Panc1 (cell line): Measurements from ENCODE around the gene STK4. TPM values are rescaled to one million over a fixed set of nuclear protein-coding genes. Genes with fewer than 3 reads are reported as not detected.

ENCODE experiments used
- ATAC-seq: fragments of 200-7000 bp; cut with Tn5 transposase; 2 replicates; pipeline ENCODE4 v1.9.1; 2020; ENCODE audit warnings: mild to moderate bottlenecking, moderate library complexity
- BruUV-seq: library from RNA; stranded (reverse); fragments of 400-500 nt; replicated peaks from 2 replicates; lab custom pipeline; 2021; lab: Mats Ljungman, UMichigan
- CTCF ChIA-PET: fragments of 300-600 bp; sonication (Branson Sonifier 250); formaldehyde crosslinking; loops from one replicate; lab custom pipeline; 2022; ENCODE audit warnings: antibody characterized with exemption; lab: Charles Lee
- POLR2A ChIA-PET: fragments of 300-600 bp; sonication (Branson Sonifier 250); formaldehyde crosslinking; loops from one replicate; lab custom pipeline; 2022; ENCODE audit warnings: antibody characterized with exemption; lab: Charles Lee
- DNase-seq: peaks from one replicate; pipeline ENCODE4 v3.0.0-alpha.2; 2010; ENCODE audit warnings: low read depth, low spot score
- H3K27ac ChIP-seq: 2 replicates; pipeline ENCODE4 v1.5.1; 2011; ENCODE audit warnings: mild to moderate bottlenecking, low read length, inconsistent platforms
- H3K27me3 ChIP-seq: fragments of 200-500 bp; sonication (Bioruptor generic); 2 replicates; pipeline ENCODE4 v1.6.0; 2014; ENCODE audit warnings: low read length, inconsistent platforms; ENCODE audit not compliant: control insufficient read depth, insufficient read depth
- H3K36me3 ChIP-seq: fragments of 200-500 bp; sonication (Bioruptor generic); 2 replicates; pipeline ENCODE4 v1.5.1; 2014; ENCODE audit warnings: inconsistent platforms, mild to moderate bottlenecking, low read length, moderate library complexity; ENCODE audit not compliant: control insufficient read depth, insufficient read depth
- H3K4me1 ChIP-seq: 2 replicates; pipeline ENCODE4 v1.5.1; 2011; ENCODE audit warnings: inconsistent platforms, mild to moderate bottlenecking, low read length, moderate library complexity; ENCODE audit not compliant: control insufficient read depth, insufficient read depth
- H3K4me3 ChIP-seq, 2 experiments: 2 replicates each; pipeline ENCODE4 v1.5.1; 2011 to 2012; ENCODE audit warnings: low read depth in 2 of 2, low read length in 2 of 2, mild to moderate bottlenecking in 2 of 2, inconsistent platforms in 1 of 2, moderate library complexity in 1 of 2
- H3K9me3 ChIP-seq: fragments of 200-500 bp; sonication (Bioruptor generic); 2 replicates; pipeline ENCODE4 v1.5.1; 2014; ENCODE audit warnings: low read depth, mild to moderate bottlenecking, inconsistent platforms, low read length, moderate library complexity; ENCODE audit not compliant: control insufficient read depth, insufficient read depth
- CTCF ChIP-seq: fragments of 450-650 bp; IDR thresholded peaks from 2 replicates; pipeline ENCODE4 v1.5.1; 2017; ENCODE audit warnings: mild to moderate bottlenecking
- POLR2AphosphoS5 ChIP-seq: IDR thresholded peaks from 2 replicates; pipeline ENCODE4 v1.6.1; 2012; ENCODE audit warnings: mild to moderate bottlenecking, low read depth, low read length, moderate library complexity
- REST ChIP-seq, 2 experiments: IDR thresholded peaks; 2 replicates each; pipeline ENCODE4 v1.6.1; 2011 to 2012; ENCODE audit warnings: low read depth in 2 of 2, control low read depth in 1 of 2, low read length in 1 of 2, mild to moderate bottlenecking in 1 of 2, moderate library complexity in 1 of 2; ENCODE audit not compliant: insufficient read depth in 1 of 2
- SIN3A ChIP-seq: IDR thresholded peaks from 2 replicates; pipeline ENCODE4 v1.6.1; 2012; ENCODE audit warnings: low read depth, mild to moderate bottlenecking, low read length, moderate library complexity, borderline replicate concordance; ENCODE audit not compliant: insufficient read depth
- TCF7L2 ChIP-seq: IDR thresholded peaks from 2 replicates; pipeline ENCODE4 v1.6.1; 2011; ENCODE audit warnings: mild to moderate bottlenecking, low read depth, low read length, inconsistent platforms
- in situ Hi-C: cut with HindIII; loops from 2 replicates; pipeline ENCODE4 v1.10.0; 2016; ENCODE audit warnings: low sequenced_read_pairs, low pct_unique_long_range_greater_than_20kb
- intact Hi-C: fragments of 100-400 bp; cut with micrococcal nuclease; formaldehyde crosslinking; loops from one replicate; pipeline ENCODE4 v1.10.0; 2022; ENCODE audit not compliant: unreplicated experiment
- total RNA-seq: library from RNA; stranded (reverse); gene quantifications from one replicate; pipeline ENCODE4 v1.2.1, GENCODE V29; 2021; ENCODE audit not compliant: unreplicated experiment

The STK4 gene
- total RNA-seq, 1 experiment from 2014 or later = 50.2 TPM

- H3K4me3 ChIP-seq = no peak overlapping the region
- BruUV-seq = no TSS peak
- H3K27ac ChIP-seq = no peak overlapping the region
- H3K36me3 ChIP-seq = peaks cover 3% of the 10 kb centered on the region; the same call in 1 of the 2 replicates
- no peak for TF ChIP-seq TCF7L2
- TF ChIP-seq SIN3A = no peak
- TF ChIP-seq POLR2AphosphoS5 = no peak
- TF ChIP-seq REST (IDR thresholded peaks at IDR 0.05; ENCODE audit: insufficient read depth in 1 of 2, low read depth in 2 of 2, low read length in 1 of 2) = no peak
- no peak for TF ChIP-seq CTCF
- POLR2A ChIA-PET = no interaction called here
- H3K4me1 ChIP-seq = peaks cover 16% of the 10 kb centered on the region
- ATAC-seq = no peak
- in situ Hi-C loops = no loop called here
- DNase-seq = no peak
- CTCF ChIA-PET = no interaction called here
- H3K27me3 ChIP-seq = no peaks in the 10 kb centered on the region
- intact Hi-C loops = no loop called here
- no peaks in the 10 kb centered on the region for H3K9me3 ChIP-seq
Measured at GRCh38 chr20:44961870-44962267, 4.4 kb upstream of the STK4 start.

GRCh38 chr20:44962483-44962882 lies 3.8 kb upstream of the STK4 start:
- Histone ChIP-seq H3K4me3 (no peak overlapping the region), H3K27me3 (no peaks in the 10 kb centered on the region), H3K9me3 (no peaks in the 10 kb centered on the region), H3K36me3 (peaks cover 3% of the 10 kb centered on the region; the same call in 1 of the 2 replicates), H3K4me1 (peaks cover 20% of the 10 kb centered on the region), H3K27ac (no peak overlapping the region)
- in situ Hi-C loops = no loop called here
- ATAC-seq (no peak), DNase-seq (no peak)
- intact Hi-C loops = no loop called here
- BruUV-seq = no TSS peak
- ChIA-PET POLR2A (no interaction called here), CTCF (no interaction called here)
- TF ChIP-seq REST (IDR thresholded peaks at IDR 0.05; ENCODE audit: insufficient read depth in 1 of 2, low read depth in 2 of 2, low read length in 1 of 2) (no peak), POLR2AphosphoS5 (no peak), TCF7L2 (no peak), SIN3A (no peak), CTCF (no peak)
